Coronary artery (tissue), 2 donors: Measurements from ENCODE around the gene IRF8.
A peak's percentile ranks its signal among the peaks of the same experiment; 100 is the strongest.

Experiments
- DNase-seq: peaks from one replicate; pipeline ENCODE4 v3.0.0-alpha.2; 2017; ENCODE audit warnings: low spot score
- H3K27ac ChIP-seq, 2 donors: fragments of 200-600 bp; sonication (generic); one replicate each; pipeline ENCODE4 v1.5.1; 2016 to 2019
- H3K4me3 ChIP-seq: fragments of 200-600 bp; sonication (generic); 2 replicates; pipeline ENCODE4 v1.5.1; 2016; ENCODE audit warnings: mild to moderate bottlenecking, moderate library complexity
- CTCF ChIP-seq: fragments of 200-600 bp; sonication (generic); IDR thresholded peaks from one replicate; pipeline ENCODE4 v1.5.1; 2019; ENCODE audit warnings: antibody characterized with exemption

Gene IRF8

GRCh38 chr16:85898521-85899442 lies at the start of gene IRF8:
Gene IRF8, plus strand, starts transcription at chr16:85899162. Its CDS starts 3,854 bp downstream, at chr16:85903016.
- Histone ChIP-seq H3K27ac (peak within 1 kb of the TSS in 1 of 2 donors; percentile 70), H3K4me3 (peak within 1 kb of the TSS; percentile 74)
- DNase-seq, result no peak
- TF ChIP-seq CTCF, result no peak

GRCh38 chr16:85849388-85849787 lies 49.6 kb upstream of the IRF8 start:
- DNase-seq, result no peak
- Histone ChIP-seq H3K27ac (no peak overlapping the region), H3K4me3 (no peak overlapping the region)
- no peak for TF ChIP-seq CTCF

- Histone ChIP-seq H3K4me3 (no peak overlapping the region), H3K27ac (no peak overlapping the region)
- TF ChIP-seq CTCF, result no peak
- peak; percentile 33 for DNase-seq
Observed at GRCh38 chr16:85850344-85850880, 48.5 kb upstream of the IRF8 start.

- H3K4me3 ChIP-seq, result no peak overlapping the region
- TF ChIP-seq CTCF, result no peak
- no peak overlapping the region for H3K27ac ChIP-seq
- DNase-seq, result peak; percentile 47
Observed at GRCh38 chr16:85851034-85851785, 47.8 kb upstream of the IRF8 start.

- DNase-seq, result no peak
- H3K4me3 ChIP-seq, result no peak overlapping the region
- H3K27ac ChIP-seq, result peak overlapping the region in 1 of 2 donors; percentile 33
- no peak for TF ChIP-seq CTCF
Observed at GRCh38 chr16:85853547-85854545, 45.1 kb upstream of the IRF8 start.

GRCh38 chr16:85854935-85855334 lies 44.0 kb upstream of the IRF8 start:
- DNase-seq, result no peak
- Histone ChIP-seq H3K27ac (no peak overlapping the region), H3K4me3 (no peak overlapping the region)
- TF ChIP-seq CTCF, result no peak
